OCI-LY3 (cell line): ENCODE data around the gene SDHD.

Experiments used
- H2AFZ ChIP-seq: fragments of 200-600, 300-600 bp; shearing (Covaris generic); 2 replicates; pipeline ENCODE4 v1.6.0; 2014; ENCODE audit warnings: antibody characterized with exemption, low read depth, low read length
- H3K27ac ChIP-seq: fragments of 200-600, 300-600 bp; sonication (generic); 2 replicates; pipeline ENCODE4 v1.5.1; 2014; ENCODE audit warnings: mild to moderate bottlenecking, low read length, moderate library complexity, mixed read lengths
- H3K27me3 ChIP-seq: fragments of 200-600, 300-600 bp; sonication (generic); 2 replicates; pipeline ENCODE4 v1.6.1; 2014; ENCODE audit warnings: low read depth, low read length, mixed read lengths
- H3K36me3 ChIP-seq: fragments of 200-600, 300-600 bp; sonication (generic); replicated peaks from 2 replicates; pipeline ENCODE3; 2014; ENCODE audit warnings: low read depth, low read length, mixed read lengths
- H3K4me1 ChIP-seq: fragments of 300-600, 200-600 bp; sonication (generic); 2 replicates; pipeline ENCODE4 v1.6.1; 2014; ENCODE audit warnings: low read length, mixed read lengths
- H3K4me2 ChIP-seq: fragments of 200-600, 300-600 bp; sonication (generic); 2 replicates; pipeline ENCODE4 v1.6.1; 2014; ENCODE audit warnings: low read length, mixed read lengths
- H3K4me3 ChIP-seq: fragments of 300-600, 200-600 bp; sonication (generic); 2 replicates; pipeline ENCODE4 v1.5.1; 2014; ENCODE audit warnings: antibody characterized with exemption, mild to moderate bottlenecking, low read length, moderate library complexity
- H3K79me2 ChIP-seq: fragments of 300-600, 200-600 bp; shearing (Covaris generic); 2 replicates; pipeline ENCODE4 v1.6.1; 2014; ENCODE audit warnings: mild to moderate bottlenecking, low read length, mixed read lengths
- H3K9ac ChIP-seq: fragments of 300-600, 200-600 bp; shearing (Covaris generic); 2 replicates; pipeline ENCODE4 v1.6.0; 2014; ENCODE audit warnings: mild to moderate bottlenecking, low read length, moderate library complexity
- H3K9me3 ChIP-seq: fragments of 200-600, 300-600 bp; shearing (Covaris generic); 2 replicates; pipeline ENCODE4 v1.6.1; 2014; ENCODE audit warnings: low read length, mixed read lengths; ENCODE audit not compliant: insufficient read depth
- H4K20me1 ChIP-seq: fragments of 200-600, 300-600 bp; sonication (generic); 2 replicates; pipeline ENCODE4 v1.6.1; 2016; ENCODE audit warnings: low read length, mixed read lengths; ENCODE audit not compliant: insufficient read depth
- CTCF ChIP-seq: fragments of 200-600, 300-600 bp; sonication (generic); IDR thresholded peaks from 2 replicates; pipeline ENCODE4 v1.5.1; 2014; ENCODE audit warnings: antibody characterized with exemption, low read length, low read depth
- EZH2phosphoT487 ChIP-seq: fragments of 200-600 bp; shearing (Covaris generic); IDR thresholded peaks from 2 replicates; pipeline ENCODE4 v1.6.1; 2018; ENCODE audit warnings: antibody characterized with exemption, mixed run types, low read depth

SDHD gene

DNA sequence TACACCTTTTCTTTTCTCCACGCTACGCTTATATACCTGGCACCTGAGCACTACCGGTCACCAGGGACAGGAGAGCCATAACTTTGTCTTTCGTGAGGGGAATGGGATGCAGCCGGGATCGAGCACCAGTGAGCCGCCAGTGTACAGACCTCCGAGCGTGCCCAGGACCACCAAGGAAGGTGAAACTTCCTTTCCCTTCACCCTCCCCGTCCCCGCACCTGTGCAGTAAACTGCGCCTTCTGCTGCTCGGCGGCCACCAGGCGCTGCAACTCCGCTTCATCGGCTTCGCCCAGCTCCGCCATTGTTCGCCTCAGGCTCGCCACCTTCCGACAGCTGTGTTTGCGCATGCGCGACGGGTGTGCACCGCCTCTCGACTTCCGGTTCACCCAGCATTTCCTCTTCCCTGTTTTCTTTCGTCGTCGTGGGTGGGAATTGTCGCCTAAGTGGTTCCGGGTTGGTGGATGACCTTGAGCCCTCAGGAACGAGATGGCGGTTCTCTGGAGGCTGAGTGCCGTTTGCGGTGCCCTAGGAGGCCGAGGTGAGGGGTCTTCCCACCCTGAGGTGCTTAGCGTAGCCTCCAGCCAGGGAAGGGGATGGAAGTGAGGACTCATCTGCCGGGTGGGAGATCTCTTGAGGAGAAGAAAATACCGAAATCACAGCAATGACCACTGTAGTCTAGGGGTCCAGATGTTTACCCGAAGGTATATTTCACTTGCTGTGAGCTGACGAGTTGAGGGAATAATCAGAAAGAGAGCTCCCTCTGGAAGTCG, at the start of gene SDHD, which contains the start of gene TIMM8B:
Gene SDHD (plus strand): TSS at position 452 of the 770 bp plus-strand sequence. CDS start 35 bp downstream, at position 487.
Gene TIMM8B (minus strand): TSS at position 335 of the 770 bp plus-strand sequence. CDS start 33 bp downstream, at position 302.
- Histone ChIP-seq H3K36me3 (peaks cover 53% of the 10 kb centered on the region), H3K79me2 (peaks cover 57% of the 10 kb centered on the region), H3K4me1 (peaks cover 16% of the 10 kb centered on the region)

DNA sequence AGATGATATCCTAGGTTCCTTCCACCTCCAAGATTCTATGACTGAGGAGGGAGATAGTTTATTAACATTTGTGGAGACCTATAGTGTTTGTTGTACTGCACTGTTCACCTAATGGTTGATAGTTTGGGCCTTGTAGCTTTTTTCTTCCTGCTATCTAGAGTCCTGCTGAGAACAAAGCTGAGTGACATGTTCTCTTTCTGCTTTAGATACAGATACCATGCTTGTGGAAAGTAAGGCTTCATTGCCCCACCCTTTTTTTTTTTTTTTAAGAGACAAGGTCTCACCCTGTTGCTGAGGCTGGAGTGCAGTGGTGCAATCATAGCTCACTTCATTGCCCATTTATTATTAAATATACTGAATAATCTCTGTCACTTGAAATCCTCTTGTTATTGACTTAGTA, 49.1 kb upstream of the SDHD start:
- Histone ChIP-seq H4K20me1 (no peaks in the 10 kb centered on the region), H3K36me3 (peaks cover 59% of the 10 kb centered on the region)

More for the DNA sequence above, at the start of gene SDHD, which contains the start of gene TIMM8B:
- TF ChIP-seq CTCF (0 out of 2 replicates have a peak, but pooled peaks have one; percentile 22), EZH2phosphoT487 (no peak)
- peak within 1 kb of the TSS; percentile 83 for H3K4me2 ChIP-seq
- no peaks in the 10 kb centered on the region for H3K27me3 ChIP-seq
- no peaks in the 10 kb centered on the region for H3K9me3 ChIP-seq
- peak within 1 kb of the TSS; percentile 94 for H3K9ac ChIP-seq
- H2AFZ ChIP-seq: peak within 1 kb of the TSS; percentile 82
- H4K20me1 ChIP-seq: no peaks in the 10 kb centered on the region
- peak within 1 kb of the TSS; percentile 66 for H3K27ac ChIP-seq
- H3K4me3 ChIP-seq: peak within 1 kb of the TSS; percentile 96

GRCh38 chr11:112042161-112042960, 44.3 kb upstream of the SDHD start:
- H3K4me3 ChIP-seq: no peak overlapping the region
- H3K4me2 ChIP-seq: no peak overlapping the region

More for the DNA sequence above, 49.1 kb upstream of the SDHD start:
- no peak overlapping the region for H3K4me2 ChIP-seq
- H3K79me2 ChIP-seq: peaks cover 11% of the 10 kb centered on the region
- TF ChIP-seq EZH2phosphoT487: no peak
- no peak for TF ChIP-seq CTCF
- H3K4me3 ChIP-seq: no peak overlapping the region
- no peaks in the 10 kb centered on the region for H3K4me1 ChIP-seq
- no peak overlapping the region for H2AFZ ChIP-seq
- no peaks in the 10 kb centered on the region for H3K9me3 ChIP-seq
- H3K27me3 ChIP-seq: no peaks in the 10 kb centered on the region
- no peak overlapping the region for H3K9ac ChIP-seq
- no peak overlapping the region for H3K27ac ChIP-seq

More at GRCh38 chr11:112042161-112042960, 44.3 kb upstream of the SDHD start:
- Histone ChIP-seq H3K27ac (no peak overlapping the region), H3K4me1 (no peaks in the 10 kb centered on the region), H3K27me3 (no peaks in the 10 kb centered on the region), H3K9ac (no peak overlapping the region), H3K36me3 (peaks cover 48% of the 10 kb centered on the region), H3K9me3 (no peaks in the 10 kb centered on the region), H3K79me2 (peaks cover 7% of the 10 kb centered on the region), H2AFZ (no peak overlapping the region), H4K20me1 (no peaks in the 10 kb centered on the region)
- TF ChIP-seq EZH2phosphoT487 (no peak), CTCF (no peak)
